ENCODE data around the gene CNN2.

CNN2 gene

DNA sequence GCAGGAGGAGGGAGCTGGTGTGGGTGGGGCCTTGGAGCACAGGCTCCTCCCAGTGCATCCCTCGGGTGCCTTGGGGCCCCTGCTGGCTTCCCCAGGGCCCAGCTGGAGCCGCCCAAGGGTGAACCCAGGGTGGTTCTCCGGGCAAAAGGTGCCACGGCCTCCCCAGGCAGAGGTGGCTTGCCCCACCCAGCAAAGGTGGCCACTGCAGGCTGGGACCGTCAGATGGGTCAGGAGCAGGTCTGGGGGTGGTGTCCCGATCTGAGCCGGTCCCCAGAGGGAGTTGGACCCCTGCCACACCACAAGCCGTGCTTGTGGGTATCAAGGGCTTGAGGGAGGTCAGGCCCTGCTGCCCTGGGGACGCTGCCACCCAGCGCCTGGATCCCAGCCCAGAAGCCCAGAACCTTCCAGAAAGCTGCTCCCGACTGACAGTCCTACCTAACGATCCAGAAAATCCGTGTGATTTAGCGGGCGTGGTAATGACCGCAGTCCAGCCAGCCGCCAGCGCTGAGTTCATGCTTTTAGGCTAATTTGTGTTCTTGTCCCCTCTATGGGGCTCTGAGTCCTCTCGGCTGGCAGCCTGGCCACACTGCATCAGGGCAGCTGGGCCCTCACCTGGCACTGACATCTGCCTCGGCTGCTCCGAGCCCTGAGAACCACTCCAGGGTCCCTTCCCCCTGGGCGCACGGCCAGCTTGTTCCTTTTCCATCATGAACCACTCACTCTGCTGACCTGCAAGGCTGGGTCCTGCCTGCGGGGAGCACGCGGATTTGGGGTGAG is 31.2 kb upstream of the CNN2 start:
- DNase-seq (ENCODE audit: low read depth) = no peak

DNA sequence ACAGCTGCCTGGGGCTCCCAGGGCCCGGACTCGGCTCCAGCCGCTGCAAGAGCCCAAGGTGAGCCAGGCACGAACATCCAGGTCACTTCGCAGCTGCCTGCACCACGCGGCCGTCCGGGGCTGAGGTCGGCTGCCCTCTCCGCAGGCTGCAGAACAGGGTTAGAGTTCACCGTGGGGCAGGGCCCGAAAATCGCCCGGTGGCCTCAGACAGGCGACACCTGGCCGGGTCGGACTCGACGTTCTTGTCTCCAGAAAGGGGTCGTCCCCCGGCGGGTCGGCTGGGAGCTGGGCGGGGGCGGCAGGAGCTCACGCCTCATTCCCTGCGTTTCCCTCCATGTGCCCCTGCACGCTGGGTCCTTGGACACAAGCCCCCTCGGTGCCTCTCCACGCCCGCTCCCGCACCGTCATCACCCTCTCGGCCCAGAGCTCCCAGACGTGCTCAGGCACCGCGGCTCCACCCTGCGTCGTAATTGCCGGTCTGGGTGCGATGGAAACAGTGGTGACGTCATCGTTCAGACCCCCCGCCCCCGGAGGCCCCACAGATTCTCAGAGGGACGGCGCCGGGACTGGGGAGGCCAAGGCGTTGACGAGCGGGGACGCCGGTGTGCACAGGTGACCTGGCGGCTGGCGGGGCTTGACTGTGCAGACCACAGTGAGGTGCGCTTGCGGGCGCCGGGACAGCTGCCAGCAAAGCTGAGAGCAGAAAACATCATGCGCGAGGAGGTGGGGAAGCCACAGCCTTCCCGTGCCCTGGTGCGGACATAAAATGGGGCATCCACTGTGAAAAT is 30.2 kb upstream of the CNN2 start:
- peak; percentile 62 for DNase-seq (ENCODE audit: low read depth)

DNA sequence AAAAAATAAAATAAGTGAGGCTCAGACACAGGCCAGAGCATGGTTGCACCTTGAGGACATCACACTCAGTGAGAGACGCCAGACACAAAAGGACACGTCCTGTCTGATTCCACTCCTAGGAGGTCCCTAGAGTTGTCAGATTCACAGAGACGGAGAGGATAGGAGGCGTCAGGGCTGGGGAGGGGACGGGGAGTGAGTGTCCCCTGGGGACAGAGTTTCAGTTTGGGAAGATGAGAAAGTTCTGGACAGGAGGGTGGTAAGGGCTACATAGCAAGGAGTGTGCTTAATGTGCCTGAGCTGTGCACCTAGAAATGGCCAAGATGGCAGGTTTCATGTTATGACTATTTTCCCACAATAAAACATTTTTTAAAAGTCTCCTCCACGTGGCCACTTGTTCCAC is 28.3 kb upstream of the CNN2 start:
- no peak for DNase-seq (ENCODE audit: low read depth)

DNA sequence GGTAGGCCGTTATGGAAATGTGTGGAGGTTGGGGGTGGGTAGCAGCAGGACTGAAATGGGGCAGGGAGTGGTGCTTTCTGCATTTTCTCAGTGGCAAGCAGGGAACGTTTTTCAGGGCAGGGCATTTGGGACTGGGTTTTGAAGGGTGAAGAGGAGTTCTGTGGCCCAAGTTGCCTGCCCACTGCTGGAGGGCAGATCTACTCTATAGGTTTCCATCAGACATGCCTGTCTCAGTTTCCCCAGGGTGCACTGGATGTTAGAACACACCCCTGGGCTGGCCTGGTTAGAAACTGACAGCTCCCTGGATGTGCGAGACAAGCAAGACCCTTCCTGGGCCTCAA is 27.1 kb upstream of the CNN2 start:
- no peak for DNase-seq (ENCODE audit: low read depth)

DNA sequence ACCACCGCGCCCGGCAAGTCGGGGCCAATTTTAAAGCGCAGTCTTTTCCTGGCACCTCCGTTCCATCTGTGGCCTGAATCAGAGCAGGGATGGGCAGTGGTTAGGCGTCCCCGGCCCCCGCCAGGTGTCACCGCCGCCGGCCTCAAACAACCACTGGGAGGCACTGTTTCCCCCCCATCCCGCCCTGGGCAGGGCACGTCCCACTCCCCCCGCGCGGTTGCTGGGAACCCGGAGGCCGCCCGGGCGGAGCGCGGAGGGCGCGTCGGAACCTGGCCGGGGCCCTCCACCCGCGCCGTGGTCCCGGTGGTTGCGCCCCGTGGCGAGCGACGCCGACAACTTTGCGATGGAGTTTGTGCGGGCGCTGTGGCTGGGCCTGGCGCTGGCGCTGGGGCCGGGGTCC is 26.3 kb upstream of the CNN2 start, which contains the start of gene GRIN3B:
TSS of gene GRIN3B (plus strand) at position 325 of the 400 bp plus-strand sequence. CDS start at position 344, 19 bp downstream.
- peak; percentile 51 for DNase-seq (ENCODE audit: low read depth)

DNA sequence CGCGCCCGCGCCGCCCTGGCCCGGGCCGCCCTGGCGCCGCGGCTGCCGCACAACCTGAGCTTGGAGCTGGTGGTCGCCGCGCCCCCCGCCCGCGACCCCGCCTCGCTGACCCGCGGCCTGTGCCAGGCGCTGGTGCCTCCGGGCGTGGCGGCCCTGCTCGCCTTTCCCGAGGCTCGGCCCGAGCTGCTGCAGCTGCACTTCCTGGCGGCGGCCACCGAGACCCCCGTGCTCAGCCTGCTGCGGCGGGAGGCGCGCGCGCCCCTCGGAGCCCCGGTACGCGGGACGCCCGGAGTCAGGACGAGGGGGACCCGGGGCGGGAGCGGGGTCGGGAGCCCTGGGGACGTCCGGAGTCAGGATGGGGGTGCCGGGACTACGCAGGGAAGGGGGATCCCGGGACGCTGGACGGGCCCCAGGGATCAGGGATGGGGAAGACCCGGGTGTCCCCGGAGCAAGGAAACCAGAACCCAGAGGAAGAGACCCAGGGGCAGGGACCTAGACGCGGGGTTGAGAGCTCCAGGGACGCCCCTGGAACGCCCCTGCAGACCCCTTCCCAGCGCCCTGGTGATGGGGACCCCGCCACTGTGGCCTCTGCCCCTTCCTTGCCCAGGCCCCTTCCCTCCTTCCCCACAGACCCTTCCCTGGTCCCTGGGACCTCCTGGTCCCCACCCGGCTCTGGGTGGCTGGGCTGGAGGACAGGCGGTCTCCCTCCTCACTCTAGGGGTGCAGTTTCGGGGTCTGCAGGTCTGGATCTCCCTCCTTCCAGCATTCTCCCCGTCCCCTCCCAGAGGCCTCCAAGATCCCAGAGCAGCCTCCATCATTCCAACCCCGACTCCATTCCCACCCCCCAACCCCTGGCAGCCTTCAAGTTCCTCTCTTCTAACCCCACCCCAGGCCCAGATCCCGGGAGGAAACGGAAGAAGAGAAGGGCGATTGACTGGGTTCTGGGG is 25.5 kb upstream of the CNN2 start:
- no peak for DNase-seq (ENCODE audit: low read depth)

DNA sequence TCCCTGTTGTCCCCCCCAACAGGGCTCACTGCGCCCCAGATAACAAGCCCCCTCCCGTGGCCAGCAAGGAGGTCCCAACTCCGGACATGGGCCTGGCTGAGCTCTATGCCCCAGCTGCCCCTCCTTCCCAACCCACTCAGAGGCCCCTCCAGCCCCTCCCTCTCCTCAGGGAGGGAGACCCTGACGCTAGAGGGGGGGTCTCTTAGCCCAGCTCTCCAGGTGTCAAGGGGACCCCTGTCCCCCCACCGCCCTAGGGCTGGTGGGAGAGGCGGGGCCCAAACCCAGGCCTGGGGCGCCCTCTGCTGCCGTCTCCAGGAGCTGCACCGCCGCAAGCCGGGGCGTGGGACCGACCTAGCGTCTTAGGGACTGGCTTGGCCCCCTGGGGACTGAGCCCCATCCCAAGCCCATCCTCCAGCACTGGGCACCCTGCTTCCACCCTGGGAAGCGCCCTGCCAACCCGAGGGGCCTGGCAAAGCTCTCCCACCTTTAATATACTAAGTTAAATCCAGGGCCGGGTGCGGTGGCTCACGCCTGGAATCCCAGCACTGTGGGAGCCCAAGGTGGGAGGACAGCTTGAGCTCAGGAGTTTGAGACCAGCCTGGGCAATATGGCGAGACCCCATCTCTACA is 24.8 kb upstream of the CNN2 start:
- DNase-seq (ENCODE audit: low read depth) = peak; percentile 58

DNA sequence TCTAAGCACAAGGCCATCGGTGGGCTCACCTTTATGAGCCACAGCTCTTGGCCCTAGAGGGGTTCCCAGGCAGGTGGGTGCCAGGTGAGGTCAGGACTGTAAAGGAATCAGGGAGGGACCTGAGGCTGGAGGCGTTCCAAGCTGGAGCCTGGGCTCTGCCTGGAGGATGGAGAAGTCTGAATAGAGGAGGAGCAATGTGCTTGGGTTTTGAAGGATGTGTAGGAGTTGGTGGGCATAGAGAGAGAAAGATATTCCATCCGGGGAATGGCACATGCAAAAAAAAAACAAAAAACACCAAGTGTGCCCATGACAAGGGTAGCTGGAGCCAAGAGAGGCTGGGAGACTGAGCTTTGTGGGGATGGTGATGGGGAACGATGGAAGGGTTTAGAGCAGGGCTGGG is 23.8 kb upstream of the CNN2 start:
- no peak for DNase-seq (ENCODE audit: low read depth)

DNA sequence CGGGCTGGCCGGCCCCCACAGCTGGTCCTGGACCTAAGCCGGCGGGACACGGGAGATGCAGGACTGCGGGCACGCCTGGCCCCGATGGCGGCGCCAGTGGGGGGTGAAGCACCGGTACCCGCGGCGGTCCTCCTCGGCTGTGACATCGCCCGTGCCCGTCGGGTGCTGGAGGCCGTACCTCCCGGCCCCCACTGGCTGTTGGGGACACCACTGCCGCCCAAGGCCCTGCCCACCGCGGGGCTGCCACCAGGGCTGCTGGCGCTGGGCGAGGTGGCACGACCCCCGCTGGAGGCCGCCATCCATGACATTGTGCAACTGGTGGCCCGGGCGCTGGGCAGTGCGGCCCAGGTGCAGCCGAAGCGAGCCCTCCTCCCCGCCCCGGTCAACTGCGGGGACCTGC is 23.1 kb upstream of the CNN2 start:
- no peak for DNase-seq (ENCODE audit: low read depth)

DNA sequence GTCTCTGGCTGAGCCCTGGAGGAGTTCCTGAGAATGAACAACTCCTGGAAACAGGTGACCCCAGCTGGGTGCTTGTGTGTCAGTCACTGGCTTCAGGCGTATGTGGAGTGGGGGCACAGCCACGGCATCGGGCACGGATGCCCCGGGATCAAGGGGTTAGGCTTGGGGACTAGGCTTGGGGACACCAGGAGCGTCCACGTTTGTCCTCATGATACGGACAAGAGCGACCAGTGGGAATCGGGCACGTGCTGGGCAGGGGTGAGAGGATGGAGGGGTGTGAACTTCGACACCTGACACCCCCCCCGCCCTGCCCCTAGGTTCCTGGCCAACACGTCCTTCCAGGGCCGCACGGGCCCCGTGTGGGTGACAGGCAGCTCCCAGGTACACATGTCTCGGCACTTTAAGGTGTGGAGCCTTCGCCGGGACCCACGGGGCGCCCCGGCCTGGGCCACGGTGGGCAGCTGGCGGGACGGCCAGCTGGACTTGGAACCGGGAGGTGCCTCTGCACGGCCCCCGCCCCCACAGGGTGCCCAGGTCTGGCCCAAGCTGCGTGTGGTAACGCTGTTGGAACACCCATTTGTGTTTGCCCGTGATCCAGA is 22.1 kb upstream of the CNN2 start:
- no peak for DNase-seq (ENCODE audit: low read depth)

DNA sequence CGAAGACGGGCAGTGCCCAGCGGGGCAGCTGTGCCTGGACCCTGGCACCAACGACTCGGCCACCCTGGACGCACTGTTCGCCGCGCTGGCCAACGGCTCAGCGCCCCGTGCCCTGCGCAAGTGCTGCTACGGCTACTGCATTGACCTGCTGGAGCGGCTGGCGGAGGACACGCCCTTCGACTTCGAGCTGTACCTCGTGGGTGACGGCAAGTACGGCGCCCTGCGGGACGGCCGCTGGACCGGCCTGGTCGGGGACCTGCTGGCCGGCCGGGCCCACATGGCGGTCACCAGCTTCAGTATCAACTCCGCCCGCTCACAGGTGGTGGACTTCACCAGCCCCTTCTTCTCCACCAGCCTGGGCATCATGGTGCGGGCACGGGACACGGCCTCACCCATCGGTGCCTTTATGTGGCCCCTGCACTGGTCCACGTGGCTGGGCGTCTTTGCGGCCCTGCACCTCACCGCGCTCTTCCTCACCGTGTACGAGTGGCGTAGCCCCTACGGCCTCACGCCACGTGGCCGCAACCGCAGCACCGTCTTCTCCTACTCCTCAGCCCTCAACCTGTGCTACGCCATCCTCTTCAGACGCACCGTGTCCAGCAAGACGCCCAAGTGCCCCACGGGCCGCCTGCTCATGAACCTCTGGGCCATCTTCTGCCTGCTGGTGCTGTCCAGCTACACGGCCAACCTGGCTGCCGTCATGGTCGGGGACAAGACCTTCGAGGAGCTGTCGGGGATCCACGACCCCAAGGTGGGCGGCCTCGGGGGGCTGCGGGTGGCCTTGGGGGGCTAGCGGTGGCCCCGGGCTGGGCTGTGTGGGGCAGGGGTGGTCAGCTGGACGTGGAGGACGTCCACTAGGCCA is 21.4 kb upstream of the CNN2 start:
- no peak for DNase-seq (ENCODE audit: low read depth)

DNA sequence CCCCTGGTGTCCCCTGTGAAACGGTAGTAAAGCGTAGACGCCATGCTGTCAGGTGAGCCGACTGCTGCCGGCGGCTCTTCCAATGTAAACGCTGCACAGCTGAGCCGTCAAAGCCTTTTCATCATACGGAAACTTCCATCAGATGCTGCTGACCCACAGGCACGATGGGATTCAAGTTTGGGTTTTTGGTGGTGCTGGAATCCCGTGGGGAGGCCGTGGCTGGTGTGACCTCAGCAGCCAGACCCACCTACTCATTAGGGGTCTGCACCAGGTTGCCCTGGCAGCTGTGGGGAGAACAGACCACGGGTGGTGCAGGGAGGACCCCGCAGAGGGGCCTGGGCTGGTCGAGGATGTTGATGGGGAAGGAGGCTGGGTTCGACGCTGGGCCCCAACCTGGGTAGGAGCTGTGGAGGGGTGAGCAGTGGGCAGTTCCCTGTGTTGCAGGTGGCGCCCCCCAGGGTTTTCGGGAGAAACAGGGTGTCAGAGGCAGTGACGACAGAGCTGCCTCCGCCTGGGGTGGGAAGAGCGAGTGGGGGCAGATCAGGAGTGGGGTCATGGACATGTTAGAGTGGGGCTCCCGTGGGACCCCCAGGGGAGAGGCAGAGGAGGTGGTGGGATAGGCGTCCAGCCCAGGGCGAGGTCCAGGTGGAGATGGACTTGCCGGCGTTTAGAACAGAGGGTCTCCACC is 19.6 kb upstream of the CNN2 start:
- no peak for DNase-seq (ENCODE audit: low read depth)

DNA sequence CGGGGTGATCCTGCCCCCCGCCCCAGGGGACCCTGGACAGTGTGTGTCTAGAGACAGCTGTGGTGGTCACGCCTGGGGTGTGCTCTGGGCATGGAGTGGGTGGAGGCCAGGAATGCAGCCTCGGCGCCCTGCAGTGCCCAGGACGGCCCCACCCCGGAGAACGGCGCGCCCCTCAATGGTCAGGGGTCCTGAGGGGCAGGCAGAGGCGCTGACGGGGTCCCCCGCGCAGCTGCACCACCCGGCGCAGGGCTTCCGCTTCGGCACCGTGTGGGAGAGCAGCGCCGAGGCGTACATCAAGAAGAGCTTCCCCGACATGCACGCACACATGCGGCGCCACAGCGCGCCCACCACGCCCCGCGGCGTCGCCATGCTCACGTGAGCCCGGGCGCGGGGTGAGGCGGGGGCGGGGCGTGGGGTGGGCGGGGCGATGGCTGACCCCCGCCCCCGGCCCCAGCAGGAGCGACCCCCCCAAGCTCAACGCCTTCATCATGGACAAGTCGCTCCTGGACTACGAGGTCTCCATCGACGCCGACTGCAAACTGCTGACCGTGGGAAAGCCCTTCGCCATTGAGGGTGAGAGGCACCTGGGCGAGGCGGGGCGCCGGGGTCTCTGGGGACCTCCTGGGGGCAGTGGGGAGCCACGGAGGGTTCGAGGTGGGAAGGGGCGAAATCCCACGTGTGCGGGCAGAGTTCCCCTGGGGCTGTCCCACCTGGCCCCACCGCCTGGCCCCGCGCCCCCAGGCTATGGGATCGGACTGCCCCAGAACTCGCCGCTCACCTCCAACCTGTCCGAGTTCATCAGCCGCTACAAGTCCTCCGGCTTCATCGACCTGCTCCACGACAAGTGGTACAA is 18.8 kb upstream of the CNN2 start:
- DNase-seq (ENCODE audit: low read depth) = no peak

DNA sequence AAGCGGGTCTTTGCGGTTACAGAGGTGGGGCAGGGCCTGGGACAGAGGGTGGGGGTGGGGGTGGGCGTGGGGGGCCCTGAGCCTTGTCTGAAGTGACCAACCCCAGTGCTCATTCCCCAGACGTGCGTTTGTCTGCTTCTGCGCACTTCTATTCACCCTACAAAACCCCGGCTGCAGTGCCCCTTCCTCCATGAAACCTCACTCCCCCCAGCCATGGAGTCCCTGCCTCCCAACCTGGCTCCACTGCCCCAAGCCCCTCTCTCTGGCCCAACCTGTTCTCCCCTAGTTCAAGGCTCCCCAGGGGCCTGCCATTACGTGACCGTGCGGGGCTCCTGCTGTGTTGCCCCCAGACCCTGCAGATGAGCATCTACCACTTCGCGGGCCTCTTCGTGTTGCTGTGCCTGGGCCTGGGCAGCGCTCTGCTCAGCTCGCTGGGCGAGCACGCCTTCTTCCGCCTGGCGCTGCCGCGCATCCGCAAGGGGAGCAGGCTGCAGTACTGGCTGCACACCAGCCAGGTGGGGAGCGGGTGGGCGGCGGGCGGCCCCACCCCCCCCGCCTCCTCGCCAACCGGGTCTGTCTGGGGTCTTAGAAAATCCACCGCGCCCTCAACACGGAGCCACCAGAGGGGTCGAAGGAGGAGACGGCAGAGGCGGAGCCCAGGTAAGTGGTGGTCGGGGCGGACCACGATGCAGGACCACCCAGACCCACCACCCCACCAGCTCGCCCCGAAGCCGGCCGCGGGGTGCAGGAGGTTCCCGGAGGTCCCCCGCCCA is 18.0 kb upstream of the CNN2 start:
- DNase-seq (ENCODE audit: low read depth) = no peak

DNA sequence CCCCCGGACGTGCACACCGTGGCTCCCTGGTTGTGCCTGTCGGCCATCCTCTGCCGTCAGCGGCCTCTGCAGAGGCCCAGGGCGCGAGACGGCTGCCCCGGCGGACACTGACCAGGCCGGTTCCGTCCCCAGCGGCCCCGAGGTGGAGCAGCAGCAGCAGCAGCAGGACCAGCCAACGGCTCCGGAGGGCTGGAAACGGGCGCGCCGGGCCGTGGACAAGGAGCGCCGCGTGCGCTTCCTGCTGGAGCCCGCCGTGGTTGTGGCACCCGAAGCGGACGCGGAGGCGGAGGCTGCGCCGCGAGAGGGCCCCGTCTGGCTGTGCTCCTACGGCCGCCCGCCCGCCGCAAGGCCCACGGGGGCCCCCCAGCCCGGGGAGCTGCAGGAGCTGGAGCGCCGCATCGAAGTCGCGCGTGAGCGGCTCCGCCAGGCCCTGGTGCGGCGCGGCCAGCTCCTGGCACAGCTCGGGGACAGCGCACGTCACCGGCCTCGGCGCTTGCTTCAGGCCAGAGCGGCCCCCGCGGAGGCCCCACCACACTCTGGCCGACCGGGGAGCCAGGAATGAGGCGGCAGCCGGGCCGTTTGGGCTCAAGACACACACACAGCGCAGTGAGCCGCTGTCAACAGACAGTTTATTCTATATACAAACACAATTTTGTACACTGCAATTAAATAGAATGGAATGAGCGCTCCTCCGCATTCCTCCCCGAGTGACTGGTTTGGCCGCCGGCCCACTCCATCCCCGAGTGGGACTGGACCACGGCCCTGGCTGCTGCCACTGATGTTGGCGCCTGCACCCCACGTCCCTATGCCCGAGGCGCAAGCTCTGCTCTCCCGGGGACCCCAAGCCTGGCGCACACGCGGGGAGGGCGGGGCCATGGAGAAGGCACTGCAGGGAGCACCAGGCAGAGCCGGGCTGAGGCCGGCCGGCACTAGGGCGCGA is 17.1 kb upstream of the CNN2 start:
- no peak for DNase-seq (ENCODE audit: low read depth)

DNA sequence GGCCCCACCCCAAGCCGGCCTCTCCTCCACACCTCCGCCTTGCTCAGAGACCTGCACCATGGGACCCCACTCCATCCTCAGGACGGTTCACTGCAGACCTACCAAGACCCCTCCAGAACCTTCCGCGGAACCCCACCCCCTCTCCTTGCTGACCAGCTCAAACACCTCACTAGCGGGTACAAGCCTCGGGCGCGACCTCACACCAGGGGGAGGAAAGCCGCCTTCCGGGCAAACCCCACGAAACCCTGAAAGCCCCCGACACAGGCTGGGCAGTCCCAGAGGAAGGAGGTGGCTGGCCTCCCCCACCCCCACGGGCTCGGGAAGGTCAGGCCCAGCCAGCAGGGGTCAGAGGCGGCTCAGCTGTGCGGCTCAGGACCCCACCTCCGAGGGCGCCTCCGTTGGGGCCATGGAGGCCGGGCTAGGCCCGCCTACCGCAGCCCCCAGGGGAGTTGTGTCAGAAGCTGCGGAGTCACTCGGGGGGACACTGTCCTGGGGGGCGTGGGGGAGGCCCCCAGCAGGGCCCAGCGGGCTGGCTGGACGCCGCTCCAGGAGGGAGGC is 16.3 kb upstream of the CNN2 start:
- no peak for DNase-seq (ENCODE audit: low read depth)
